RWPE1 (cell line): ENCODE data around the gene MYMX.

ENCODE experiments used
- CTCF ChIA-PET: fragments of 350-600 bp; sonication (Branson Sonifier 250); formaldehyde crosslinking; extraction: SDS; loops from one replicate; lab custom pipeline; 2021; lab: Yijun Ruan, JAX
- POLR2A ChIA-PET: fragments of 400-600 bp; formaldehyde crosslinking; extraction: SDS; loops from one replicate; lab custom pipeline; 2020; ENCODE audit warnings: antibody characterized with exemption; ENCODE audit not compliant: low non-redundant PET; lab: Yijun Ruan, JAX
- DNase-seq: peaks from one replicate; pipeline ENCODE4 v3.0.0; 2012; ENCODE audit warnings: low spot score
- H3K27ac ChIP-seq: fragments of 450-650 bp; 2 replicates; pipeline ENCODE4 v1.5.1; 2017
- TF ChIP-seq, protein P1 (sequence below): fragments of 450-650 bp; conservative IDR thresholded peaks from 2 replicates; pipeline ENCODE4 v1.5.1; 2017; ENCODE audit warnings: low read depth, mild to moderate bottlenecking

The MYMX gene

DNA sequence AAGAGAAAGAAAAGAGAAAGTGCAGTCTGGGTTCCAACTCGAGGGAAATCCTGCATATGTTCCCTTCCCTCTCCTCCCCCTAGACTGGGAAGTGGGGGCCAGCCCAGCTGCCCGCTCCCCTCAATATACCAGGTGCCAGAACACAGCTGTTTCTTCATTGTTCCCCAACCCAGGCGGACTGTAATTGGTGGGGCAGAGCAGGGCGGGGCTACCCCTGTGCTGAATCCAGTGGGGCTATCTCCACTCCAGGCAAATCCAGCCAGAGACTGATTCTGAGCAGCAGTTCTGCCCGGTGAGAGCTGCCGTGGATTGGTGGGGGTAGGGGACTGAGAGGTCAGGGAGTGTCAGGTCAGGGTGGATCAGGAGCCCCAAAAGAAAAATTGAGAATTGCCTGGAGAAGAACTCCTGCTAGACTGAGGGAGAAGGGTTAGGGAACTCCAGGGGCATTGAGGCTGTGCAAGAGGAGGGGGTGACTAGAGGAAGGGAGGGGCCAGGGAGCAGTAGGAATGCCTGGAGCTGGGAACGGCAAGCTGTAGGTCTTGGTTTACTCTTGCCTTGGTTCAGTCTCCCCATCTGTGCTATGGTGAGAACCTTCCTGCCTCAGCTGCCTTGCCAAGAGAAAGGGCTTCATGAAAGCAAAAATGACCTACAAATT is at the start of gene MYMX:
Gene MYMX (plus strand): TSS at position 250 of the 655 bp plus-strand sequence. CDS start 546 bp downstream, outside the sequence.
- CTCF ChIA-PET = interaction anchor here (0.9 kb wide), 1 partner anchor 29 kb away, joined by 3 read pairs; no protein-coding TSS in a partner anchor
- DNase-seq = no peak
- peak within 1 kb of the TSS; percentile 76 for H3K27ac ChIP-seq
- TF ChIP-seq, protein P1, sequence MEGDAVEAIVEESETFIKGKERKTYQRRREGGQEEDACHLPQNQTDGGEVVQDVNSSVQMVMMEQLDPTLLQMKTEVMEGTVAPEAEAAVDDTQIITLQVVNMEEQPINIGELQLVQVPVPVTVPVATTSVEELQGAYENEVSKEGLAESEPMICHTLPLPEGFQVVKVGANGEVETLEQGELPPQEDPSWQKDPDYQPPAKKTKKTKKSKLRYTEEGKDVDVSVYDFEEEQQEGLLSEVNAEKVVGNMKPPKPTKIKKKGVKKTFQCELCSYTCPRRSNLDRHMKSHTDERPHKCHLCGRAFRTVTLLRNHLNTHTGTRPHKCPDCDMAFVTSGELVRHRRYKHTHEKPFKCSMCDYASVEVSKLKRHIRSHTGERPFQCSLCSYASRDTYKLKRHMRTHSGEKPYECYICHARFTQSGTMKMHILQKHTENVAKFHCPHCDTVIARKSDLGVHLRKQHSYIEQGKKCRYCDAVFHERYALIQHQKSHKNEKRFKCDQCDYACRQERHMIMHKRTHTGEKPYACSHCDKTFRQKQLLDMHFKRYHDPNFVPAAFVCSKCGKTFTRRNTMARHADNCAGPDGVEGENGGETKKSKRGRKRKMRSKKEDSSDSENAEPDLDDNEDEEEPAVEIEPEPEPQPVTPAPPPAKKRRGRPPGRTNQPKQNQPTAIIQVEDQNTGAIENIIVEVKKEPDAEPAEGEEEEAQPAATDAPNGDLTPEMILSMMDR = no peak
- POLR2A ChIA-PET = no interaction called here

DNA sequence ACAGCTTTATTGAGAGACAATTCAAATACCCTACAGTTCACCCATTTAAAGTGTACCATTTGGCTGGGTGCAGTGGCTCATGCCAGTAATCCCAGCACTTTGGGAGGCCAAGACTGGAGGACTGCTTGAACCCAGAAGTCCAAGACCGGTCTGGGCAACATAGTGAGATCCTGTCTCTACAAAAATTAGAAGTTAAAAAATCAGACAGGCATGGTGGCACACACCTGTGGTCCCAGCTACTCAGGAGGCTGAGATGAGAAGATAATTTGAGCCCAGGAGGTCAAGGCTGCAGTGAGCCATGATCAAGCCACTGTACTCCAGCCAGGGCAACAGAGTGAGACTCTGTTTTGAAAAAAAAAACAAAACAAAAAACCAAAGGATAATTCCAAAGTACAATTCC is 49.2 kb upstream of the MYMX start:
- no peak overlapping the region for H3K27ac ChIP-seq
- POLR2A ChIA-PET = no interaction called here
- CTCF ChIA-PET = no interaction called here
- TF ChIP-seq, protein P1 = no peak
- no peak for DNase-seq

DNA sequence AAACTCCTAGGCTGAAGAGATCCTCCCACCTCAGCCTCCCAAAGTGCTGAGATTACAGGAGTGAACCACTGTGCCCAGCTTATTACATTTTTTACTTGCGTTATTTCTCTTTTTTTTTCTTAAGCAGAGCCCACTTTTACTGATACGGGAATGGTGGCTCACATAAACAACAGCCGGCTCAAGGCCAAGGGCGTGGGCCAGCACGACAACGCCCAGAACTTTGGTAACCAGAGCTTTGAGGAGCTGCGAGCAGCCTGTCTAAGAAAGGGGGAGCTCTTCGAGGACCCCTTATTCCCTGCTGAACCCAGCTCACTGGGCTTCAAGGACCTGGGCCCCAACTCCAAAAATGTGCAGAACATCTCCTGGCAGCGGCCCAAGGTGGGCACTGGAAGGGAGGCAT is 47.6 kb upstream of the MYMX start:
- ChIA-PET CTCF (no interaction called here), POLR2A (no interaction called here)
- no peak for DNase-seq

DNA sequence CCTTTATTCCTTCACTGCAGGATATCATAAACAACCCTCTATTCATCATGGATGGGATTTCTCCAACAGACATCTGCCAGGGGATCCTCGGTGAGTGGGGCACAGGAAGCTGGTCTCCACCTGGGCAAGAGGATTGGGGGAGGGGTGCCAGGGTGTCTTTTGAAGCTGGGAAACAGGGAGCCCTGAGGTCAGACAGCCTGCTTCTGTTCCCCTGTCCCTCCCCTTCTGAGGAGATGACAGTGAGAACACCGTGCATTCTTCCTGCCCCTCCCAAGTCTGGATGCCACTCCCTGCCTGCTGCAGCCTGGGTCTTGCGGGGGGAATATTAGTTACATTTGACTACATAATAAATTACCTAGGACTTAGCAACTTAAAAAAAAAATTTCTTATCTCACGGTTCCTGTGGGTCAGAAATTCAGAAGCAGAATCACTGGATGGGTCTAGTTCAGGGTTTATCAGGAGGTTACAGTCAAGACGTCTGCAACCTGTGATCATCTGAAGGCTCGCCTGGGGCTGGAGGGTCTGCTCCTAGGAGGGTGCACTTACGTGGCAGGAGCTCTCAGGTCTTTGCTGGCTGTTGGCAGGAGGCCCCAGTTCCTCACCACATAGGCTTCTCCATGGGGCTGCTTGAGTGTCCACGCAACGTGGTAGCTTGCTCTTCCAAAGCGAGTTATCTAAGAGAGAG is 46.7 kb upstream of the MYMX start:
- ChIA-PET CTCF (interaction anchor here (0.5 kb wide), 1 partner anchor 9 kb away, joined by 4 read pairs; no protein-coding TSS in a partner anchor), POLR2A (no interaction called here)
- TF ChIP-seq, protein P1 = no peak
- DNase-seq = no peak
- H3K27ac ChIP-seq = peak overlapping the region; percentile 61

More for the DNA sequence above, 47.6 kb upstream of the MYMX start:
- peak overlapping the region; percentile 61 for H3K27ac ChIP-seq
- TF ChIP-seq, protein P1 = no peak

DNA sequence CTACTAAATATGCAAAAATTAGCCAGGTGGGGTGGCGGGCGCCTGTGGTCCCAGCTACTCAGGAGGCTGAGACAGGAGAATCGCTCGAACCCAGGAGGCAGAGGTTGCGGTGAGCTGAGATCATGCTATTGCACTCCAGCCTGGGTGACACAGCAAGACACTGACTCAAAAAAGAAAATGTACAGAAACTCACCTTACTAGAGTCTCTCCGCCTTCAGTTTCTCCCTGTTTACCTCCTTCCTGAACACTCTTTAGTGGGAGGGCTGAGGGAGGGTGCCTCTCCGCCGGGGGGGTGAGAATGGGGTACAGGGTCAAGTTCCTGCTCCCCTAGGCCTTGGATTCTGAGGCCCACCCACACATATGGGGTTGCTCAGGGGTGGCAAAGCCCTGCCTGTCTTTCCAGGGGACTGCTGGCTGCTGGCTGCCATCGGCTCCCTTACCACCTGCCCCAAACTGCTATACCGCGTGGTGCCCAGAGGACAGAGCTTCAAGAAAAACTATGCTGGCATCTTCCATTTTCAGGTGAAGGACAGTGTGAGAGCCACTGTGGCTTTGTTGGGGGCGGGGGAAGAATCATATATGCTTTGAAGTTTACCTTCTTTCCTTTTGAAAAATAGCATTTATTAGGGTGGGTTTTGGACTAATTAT is 44.7 kb upstream of the MYMX start:
- ChIA-PET POLR2A (no interaction called here), CTCF (interaction anchor here (0.6 to 2.0 kb wide), 10 partner anchors 8 to 254 kb away, joined by 3 to 11 read pairs (median 4); partner anchors contain the start of gene SLC35B2)
- TF ChIP-seq, protein P1 = no peak
- no peak for DNase-seq
- H3K27ac ChIP-seq = no peak overlapping the region; the same call in 1 of the 2 replicates
